Fibroblast of lung (primary cell): ENCODE data around the gene STXBP5.

Experiments used
- EZH2 ChIP-seq: IDR thresholded peaks from 2 replicates; pipeline ENCODE4 v1.5.1; 2012; ENCODE audit warnings: low read length, control low read depth, mild to moderate bottlenecking; ENCODE audit errors: missing control alignments
- TF ChIP-seq, protein P1 (sequence below), 2 donors: IDR thresholded peaks in 1 of 2; conservative IDR thresholded peaks in 1 of 2; 1 replicate in 1 of 2; 2 replicates in 1 of 2; pipeline ENCODE4 v1.5.1; 2011 to 2012; ENCODE audit warnings: low read length in 2 of 2, control low read depth in 1 of 2, inconsistent platforms in 1 of 2, low read depth in 1 of 2, mild to moderate bottlenecking in 1 of 2

- TF ChIP-seq, protein P1, sequence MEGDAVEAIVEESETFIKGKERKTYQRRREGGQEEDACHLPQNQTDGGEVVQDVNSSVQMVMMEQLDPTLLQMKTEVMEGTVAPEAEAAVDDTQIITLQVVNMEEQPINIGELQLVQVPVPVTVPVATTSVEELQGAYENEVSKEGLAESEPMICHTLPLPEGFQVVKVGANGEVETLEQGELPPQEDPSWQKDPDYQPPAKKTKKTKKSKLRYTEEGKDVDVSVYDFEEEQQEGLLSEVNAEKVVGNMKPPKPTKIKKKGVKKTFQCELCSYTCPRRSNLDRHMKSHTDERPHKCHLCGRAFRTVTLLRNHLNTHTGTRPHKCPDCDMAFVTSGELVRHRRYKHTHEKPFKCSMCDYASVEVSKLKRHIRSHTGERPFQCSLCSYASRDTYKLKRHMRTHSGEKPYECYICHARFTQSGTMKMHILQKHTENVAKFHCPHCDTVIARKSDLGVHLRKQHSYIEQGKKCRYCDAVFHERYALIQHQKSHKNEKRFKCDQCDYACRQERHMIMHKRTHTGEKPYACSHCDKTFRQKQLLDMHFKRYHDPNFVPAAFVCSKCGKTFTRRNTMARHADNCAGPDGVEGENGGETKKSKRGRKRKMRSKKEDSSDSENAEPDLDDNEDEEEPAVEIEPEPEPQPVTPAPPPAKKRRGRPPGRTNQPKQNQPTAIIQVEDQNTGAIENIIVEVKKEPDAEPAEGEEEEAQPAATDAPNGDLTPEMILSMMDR (conservative IDR thresholded peaks at IDR 0.05 in 1 of 2, IDR thresholded peaks at IDR 0.05 in 1 of 2; ENCODE audit: low read depth in 1 of 2, low read length in 2 of 2): no peak
- no peak for TF ChIP-seq EZH2
These were observed 212.4 kb downstream of the STXBP5 start for GRCh38 chr6:147416622-147417021.
